Retinal pigment epithelial cell (primary cell): Measurements from ENCODE around the gene CD81.

Experiments used
- DNase-seq: peaks from one replicate; pipeline ENCODE4 v3.0.0-alpha.2; 2010; ENCODE audit warnings: low read depth
- H3K4me3 ChIP-seq: 2 replicates; pipeline ENCODE4 v1.5.1; 2011; ENCODE audit warnings: mild to moderate bottlenecking, low read length, control low read depth, moderate library complexity
- TF ChIP-seq, protein P1 (sequence below): conservative IDR thresholded peaks from 2 replicates; pipeline ENCODE4 v1.5.1; 2011; ENCODE audit warnings: low read depth, low read length, control low read depth, inconsistent platforms

Gene CD81

DNA sequence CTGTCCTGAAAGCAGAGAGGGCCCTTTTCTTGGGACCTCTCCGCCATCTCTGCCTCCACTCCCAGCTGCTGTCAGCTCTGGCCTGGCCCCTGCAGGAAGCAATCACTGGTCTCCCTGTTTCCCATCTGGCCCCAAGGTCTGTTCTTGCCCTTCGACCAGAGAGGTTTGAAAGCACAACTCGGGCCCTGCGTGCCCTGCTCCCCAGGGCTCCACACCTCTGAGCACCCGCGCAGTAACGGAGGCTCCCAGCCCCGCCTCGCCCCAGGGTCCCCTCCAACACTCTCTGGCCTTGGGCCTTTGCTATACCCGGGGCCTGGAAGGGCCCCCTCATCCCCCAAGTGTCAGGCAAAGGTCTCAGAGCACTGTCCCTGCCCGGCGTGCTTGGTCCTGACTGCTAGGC lies 7.8 kb upstream of the CD81 start:
- TF ChIP-seq, protein P1, sequence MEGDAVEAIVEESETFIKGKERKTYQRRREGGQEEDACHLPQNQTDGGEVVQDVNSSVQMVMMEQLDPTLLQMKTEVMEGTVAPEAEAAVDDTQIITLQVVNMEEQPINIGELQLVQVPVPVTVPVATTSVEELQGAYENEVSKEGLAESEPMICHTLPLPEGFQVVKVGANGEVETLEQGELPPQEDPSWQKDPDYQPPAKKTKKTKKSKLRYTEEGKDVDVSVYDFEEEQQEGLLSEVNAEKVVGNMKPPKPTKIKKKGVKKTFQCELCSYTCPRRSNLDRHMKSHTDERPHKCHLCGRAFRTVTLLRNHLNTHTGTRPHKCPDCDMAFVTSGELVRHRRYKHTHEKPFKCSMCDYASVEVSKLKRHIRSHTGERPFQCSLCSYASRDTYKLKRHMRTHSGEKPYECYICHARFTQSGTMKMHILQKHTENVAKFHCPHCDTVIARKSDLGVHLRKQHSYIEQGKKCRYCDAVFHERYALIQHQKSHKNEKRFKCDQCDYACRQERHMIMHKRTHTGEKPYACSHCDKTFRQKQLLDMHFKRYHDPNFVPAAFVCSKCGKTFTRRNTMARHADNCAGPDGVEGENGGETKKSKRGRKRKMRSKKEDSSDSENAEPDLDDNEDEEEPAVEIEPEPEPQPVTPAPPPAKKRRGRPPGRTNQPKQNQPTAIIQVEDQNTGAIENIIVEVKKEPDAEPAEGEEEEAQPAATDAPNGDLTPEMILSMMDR = no peak
- no peak overlapping the region for H3K4me3 ChIP-seq

DNA sequence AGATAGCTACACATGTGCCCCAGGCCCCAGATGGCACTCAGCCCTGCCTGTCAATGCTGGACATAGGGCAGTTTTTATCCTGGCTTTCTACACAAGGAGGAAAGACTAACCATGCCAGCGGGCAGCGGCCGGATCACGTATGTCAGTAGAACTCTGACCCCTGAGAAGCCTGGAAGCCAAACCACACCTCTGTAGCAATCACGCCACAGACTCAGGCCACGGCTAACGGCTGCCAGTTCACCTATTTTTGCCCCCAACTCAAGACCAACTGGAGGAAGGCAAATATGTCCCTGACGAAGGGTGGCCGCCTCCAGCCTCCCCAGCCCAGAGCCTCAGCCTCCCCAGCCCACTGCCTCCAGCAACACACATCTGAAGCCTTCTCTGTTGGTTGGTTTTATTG lies 7.2 kb upstream of the CD81 start:
- DNase-seq = no peak
- TF ChIP-seq, protein P1 = no peak
- H3K4me3 ChIP-seq = no peak overlapping the region

More for the DNA sequence above, 7.8 kb upstream of the CD81 start:
- DNase-seq = no peak

DNA sequence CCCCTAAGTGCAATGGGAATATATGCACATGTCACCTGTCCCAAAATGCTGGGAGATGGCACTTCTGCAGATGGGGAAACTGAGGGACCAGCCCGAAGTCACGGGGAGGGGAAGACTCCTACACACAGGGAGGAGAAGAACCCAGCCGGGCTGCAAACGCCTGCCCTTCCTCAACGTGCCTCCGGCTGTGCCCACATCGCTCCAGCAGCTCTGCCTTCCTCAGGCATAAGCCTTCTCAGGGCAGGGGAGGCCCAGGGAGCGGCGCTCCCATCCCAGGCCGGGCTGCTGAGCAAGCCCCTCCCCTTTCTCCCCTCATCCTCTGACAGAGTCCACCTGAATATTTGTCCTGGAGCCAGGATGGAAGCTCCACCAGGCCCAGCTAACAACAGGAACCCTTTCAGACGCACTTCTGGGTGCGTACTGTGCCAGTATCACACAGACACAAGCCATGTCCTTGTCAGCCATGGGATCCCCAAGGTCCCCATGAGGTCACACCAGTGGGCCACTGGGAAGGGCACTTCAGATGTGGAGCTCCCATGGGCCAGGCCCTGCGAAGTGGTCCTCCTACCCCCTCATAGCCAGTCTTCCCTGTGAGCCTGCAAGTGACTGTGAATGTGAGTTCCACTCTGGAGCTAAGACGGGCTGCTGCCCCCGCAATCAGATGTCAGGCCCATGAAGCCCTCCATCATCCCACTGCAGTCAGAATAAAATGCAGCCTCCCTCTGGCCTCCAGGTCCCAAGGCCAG lies 2.5 kb upstream of the CD81 start:
- no peak for DNase-seq
- TF ChIP-seq, protein P1 = no peak
- H3K4me3 ChIP-seq = no peak overlapping the region

DNA sequence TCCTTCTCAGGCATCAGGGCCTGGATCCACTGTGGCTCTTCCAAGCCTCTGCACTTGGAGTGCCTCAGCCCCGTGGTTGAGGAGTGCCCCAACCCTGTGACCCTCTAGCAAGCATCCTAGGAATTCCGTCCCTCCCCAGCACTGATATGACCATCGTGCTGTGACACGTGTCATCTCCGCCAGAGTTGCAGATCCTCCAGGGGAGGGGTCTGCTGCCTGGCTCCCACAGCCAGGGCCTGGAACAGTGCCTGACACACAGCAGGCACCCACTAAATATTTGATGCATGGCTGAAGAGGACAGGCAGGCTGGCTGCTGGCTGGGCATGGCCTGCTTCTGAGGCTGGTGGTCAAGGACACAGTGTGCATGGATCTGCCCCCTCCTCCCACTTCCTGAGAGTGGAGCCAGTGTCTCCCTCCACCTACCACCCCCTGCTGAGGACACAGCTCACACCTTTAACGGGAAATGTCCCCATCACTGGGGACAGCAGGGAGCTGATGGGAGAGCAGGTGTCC lies 1.7 kb upstream of the CD81 start:
- H3K4me3 ChIP-seq = no peak overlapping the region
- DNase-seq = no peak

DNA sequence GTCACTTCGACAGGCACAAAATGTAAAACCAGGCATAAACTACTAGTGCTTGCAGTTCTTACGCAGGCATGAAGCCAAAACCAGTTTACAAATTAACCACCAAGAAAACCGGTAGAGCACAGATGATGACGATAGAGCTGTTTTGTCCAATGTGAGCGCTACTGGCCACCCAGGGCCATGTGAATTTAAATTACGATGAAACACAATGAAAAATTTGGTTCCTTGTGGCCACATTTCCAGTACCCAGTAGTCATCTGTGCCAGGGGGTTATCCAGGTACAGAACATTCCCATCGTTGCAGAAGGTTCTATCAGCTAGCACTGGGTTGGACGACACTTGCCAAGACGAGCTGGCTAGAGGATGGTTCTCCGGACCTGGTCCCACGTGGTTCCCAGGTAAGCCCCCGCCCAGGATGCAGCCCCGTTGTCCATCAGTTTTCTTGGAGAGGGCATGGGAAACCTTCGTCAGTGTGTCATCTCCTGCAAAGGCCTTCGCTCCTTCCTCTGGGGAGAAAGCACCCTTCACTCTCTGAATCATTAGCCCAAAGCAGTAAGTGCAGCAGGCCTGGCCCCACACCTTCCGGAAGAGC lies 1.1 kb upstream of the CD81 start:
- H3K4me3 ChIP-seq = no peak overlapping the region
- no peak for DNase-seq
- TF ChIP-seq, protein P1 = no peak

More for the DNA sequence above, 1.7 kb upstream of the CD81 start:
- TF ChIP-seq, protein P1 = no peak

DNA sequence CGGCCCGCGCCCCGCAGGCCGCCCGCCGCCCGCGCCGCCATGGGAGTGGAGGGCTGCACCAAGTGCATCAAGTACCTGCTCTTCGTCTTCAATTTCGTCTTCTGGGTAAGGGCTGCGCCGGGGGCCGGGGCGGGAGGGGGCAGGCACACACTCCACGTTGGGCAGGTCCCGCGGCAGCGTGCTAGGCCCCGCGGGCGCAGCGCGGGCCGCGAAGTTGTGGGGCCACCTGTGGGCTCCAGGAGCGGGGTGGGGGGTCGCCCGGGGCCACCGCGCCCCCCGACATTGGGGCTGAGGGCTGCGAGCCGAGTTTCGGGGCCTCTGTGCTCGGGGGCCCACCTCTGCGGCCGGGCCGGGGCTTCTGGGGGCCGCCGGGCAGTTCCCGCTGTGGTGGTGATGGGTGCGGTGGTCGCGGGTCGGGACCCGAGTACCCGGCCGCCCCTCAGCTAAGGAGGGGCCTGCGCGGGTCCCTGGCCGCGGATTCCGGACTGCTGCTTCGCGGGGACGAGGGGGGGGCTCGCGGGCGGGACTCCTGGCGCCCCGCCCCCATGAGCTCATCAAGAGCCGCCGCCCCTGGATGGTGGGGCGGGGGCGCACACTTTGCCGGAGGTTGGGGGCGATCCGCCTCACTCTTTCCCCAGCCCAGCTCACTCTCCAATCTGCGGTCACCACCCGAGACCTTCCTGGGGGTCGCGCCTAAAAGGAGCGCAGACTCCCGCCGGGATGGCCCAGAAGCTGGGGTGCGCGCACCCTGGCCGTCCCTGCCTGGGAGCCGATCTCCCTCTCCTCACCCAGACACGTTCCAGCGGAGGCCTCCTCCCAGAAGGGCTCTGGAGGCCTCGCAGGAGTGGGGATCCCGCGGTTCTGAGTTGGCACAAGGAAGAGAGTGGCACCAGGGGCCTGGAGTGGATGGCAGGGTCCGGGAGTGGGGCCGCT lies 667 bp downstream of the CD81 start:
- H3K4me3 ChIP-seq = peak overlapping the region; percentile 86
- DNase-seq = no peak
- TF ChIP-seq, protein P1 = no peak
